GM19240 (cell line): Measurements from ENCODE around the gene RAB31.

Experiments
- DNase-seq: peaks from one replicate; pipeline ENCODE4 v3.0.0; 2011; ENCODE audit warnings: low spot score; ENCODE audit not compliant: insufficient read length

RAB31 gene

DNA sequence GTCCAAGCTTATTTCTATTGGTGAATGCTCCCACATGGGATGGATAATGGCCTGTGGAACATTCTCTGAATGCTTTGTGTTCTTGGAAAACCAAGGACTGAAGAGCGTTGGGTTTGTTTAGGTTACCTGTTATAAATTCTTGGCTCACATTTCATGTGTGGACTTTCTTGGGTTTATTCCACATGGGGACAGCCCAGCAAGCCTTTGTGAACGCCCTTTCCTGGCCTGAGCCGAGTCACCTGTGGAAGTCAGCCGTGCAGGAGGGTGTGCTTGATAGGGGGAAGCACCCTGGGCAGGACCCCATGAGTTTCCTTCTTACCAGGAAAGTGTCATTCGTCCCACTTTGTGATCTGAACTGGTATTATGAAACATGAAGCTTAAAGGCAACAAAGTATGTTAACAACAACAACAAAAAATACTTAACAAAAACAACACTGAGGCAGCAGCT is 4.1 kb downstream of the RAB31 start:
- no peak for DNase-seq

DNA sequence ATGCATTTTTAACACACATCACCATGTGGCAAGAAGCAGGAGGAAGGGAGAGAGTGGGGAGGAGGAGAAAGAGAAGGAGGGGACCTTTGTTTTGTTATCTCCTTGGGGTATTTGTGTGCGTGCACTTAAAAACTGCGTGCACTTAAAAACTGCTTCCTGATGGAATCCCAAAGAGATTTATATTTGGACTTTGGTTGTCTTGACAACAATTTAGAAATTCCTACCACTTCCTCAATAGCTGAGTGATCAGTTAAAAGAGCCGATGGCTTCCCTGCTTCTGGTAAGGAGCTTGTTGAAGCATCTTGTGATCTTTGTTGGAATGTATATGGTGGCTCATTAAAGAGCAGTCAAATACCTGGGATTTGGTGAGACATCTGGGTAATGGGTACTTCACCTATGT is 4.5 kb downstream of the RAB31 start:
- no peak for DNase-seq

DNA sequence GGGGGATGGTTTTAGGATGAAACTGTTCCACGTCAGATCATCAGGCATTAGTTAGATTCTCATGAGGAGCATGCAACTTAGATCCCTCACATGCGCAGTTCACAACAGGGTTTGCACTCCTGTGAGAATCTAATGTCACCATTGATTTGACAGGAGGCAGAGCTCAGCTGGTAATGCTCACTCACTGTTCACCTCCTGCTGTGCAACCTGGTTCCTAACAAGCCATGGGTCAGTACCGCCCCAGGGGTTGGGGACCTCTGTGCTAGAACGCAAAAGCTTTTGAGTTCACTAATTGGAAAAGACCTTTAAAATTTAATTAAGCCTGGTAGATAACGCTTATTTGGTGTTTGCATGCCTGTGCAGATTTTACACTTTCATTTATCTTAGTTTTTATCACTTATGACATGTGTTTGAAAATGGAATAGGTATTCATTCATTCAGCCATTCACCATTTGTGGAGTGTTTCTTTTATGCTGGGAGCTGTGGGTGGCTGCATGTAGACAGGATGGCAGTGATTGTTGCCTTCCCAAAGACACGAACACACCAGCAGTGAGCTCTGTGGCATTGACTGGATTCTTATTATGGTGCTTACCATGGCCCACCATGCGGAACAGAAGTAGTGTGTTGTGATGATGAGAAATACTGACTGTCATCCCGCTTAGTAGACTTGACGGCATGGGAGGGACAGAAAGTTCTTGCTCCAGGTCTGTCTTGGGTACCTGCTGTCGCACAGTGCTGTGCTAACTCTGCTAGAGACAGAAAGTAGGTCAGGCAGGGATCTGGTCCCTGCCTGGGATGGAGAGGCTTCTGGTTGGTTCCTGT is 6.4 kb downstream of the RAB31 start:
- no peak for DNase-seq

DNA sequence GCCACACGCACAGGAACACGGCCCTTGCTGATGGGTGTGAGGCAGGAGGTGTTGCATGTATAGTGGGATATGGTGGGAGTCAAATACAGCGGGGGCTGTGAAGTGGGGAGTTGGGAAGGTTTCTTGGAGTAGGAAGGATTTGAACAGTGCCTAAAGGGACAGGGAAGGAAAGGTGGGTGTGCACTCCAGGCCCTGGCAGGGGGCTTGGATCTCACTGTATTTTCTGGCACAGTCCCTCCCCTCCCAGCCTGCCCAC is 6.9 kb downstream of the RAB31 start:
- no peak for DNase-seq

DNA sequence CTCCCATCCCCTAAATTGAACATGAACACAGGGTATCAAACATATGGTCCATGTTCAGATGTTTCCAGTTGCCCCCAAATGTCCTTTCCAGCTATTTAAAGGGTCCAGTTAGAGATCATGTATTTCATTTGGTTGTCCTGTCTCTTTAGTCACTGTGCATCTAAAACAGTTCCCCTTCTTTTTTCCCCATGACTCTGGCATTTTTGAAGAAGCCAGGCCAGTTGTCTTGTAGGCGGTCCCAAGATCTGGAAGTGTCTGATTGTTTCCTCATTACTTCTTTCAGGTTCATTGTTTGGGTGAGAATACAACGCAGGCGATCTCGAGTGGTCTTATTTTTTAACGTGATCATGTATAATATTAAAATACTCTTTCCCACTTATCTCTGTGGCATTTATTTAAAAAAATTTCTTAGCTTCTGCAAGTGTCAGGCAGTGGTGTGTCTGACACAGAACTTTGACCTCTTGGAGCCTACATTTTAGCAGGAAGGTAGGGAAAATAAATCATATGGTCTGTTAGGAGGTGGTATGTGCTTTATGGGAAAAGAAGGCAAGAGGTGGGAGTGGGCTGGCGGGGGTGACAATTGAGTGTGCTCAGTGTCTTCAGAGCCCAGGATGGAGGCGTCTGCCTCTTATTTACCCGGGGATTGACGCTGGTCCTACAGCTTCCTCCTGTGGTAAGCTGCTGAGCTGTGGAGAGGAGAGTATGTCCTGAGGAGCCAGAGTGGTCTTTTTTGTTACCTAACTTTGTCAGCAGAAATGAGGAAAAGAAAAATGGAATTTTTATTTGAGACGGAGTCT is 8.1 kb downstream of the RAB31 start:
- no peak for DNase-seq

DNA sequence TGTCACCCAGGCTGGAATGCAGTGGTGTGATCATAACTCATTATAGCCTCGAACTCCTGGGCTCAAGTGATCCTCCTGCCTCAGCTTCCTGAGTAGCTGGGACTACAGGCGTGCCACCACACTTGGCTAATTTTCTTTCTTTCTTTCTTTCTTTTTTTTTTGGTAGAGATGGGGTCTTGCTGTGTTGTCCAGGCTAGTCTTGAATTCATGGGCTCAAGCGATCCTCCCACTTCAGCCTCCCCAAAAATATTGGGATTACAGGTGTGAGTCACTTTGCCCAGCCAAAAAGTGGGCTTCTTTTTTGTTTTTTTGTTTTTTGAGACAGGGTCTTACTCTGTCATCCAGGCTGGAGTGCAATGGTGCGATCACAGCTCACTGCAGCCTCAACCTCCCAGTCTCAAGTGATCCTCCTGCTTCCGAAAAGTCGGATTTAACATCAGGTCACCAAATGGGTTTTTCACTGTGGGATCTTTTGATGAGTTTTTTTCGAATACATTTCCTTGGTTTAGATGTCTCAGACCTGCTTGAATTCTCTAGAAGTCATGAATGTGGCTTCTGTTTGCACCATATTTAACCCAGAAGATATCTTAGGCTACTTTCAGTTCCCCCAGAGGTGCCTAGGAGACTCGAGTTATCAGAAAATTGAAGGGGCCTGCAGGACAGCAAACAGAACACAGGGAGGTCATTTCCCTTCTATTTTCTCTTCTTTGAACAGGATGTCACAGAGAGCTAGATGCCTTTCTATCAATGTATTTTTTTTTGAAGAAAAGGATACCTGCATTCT is 8.9 kb downstream of the RAB31 start:
- DNase-seq: no peak

DNA sequence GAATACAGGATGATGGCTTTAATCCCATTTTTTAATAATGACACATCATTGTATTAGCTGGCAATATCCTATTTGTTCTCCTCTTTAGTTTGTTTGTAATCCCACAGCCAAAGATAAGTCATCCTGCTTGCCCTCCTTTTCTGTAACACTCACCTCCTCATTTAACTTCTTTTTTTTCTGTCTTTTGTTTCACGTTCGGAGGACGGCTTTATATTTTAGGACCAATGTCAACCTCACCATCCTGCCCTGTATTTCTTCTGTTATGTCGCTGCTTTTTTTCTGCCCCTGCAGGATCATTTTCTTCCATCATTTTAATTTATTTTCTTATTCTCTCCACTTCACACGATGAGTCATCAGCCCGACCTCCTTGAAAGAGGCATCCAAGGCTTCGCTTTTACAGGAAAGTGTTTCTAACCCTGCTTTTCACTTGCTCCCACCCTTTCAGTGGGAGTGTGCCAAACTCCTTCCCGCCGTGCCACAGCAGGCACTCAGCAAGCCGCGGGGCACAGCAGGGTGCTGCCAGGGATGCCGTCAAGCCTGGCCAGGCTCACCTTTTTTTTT is 11.4 kb downstream of the RAB31 start:
- DNase-seq: no peak

DNA sequence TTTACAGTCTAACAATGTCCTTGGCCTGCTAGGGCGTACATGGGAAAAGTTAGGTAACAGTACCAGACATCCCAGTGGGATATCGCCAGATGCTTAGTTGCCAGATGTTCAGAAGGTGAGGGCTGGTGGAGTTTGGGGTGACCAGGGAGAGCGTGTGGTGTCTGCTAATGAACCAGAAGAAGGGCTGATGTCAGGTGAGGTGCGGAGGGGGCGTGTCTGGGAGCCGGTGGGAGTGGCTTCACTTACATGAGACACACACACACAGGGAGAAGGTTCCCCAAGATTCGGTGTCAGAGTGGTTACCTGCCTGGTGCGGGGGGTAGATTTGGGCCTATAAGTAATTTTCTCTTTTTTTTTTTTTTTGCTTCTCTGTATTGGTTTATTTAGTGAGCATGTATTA is 12.2 kb downstream of the RAB31 start:
- DNase-seq: no peak

DNA sequence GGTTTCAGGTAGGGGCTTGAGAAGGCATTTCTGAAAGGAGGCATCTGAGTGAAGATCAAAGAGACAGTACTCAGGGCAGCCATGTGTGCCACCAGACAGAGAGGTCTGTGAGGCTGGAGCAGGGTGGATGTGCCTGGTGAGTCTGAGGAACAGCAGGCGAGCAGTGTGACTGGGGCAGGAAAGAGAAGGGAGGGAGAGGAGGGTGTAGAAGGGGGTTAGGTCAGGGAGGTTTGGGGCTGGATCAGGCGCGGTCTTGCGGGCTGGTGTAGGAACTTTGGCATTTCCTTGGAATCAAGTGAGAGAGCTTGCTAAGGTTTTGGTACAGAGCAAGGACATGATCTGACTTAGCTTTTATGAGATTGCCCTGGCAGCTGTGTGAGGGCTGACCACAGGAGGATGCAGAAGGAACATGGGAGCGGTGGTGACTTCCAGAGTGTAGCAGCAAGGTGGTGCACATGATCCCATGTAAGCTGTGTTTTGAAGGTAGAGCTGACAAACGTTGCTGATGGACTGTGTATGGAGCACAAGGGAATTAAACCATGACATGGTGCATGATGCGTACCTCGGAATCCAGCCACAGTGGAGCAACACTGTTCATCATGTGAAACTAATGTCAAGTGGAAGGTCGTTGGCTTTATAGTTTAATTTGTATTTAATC is 13.9 kb downstream of the RAB31 start:
- DNase-seq: no peak

DNA sequence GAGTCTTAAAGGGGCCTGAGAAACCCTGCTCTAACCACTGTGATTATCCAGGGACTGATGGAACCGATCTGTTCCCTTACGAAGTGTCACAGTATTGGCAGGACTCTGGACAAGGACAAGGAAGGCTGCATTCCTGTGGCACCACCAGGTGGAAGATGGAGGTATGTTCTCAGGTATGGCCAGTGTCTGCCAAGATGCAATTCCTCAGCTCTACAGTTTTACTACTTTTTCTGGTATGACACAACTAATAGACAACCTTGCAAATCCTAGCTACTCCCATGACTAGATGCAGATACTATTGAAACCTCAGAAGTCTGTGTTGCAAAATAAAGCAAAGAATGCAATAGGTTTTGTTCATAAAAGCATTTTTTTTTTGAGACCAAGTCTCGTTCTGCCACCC is 14.6 kb downstream of the RAB31 start:
- DNase-seq: no peak

DNA sequence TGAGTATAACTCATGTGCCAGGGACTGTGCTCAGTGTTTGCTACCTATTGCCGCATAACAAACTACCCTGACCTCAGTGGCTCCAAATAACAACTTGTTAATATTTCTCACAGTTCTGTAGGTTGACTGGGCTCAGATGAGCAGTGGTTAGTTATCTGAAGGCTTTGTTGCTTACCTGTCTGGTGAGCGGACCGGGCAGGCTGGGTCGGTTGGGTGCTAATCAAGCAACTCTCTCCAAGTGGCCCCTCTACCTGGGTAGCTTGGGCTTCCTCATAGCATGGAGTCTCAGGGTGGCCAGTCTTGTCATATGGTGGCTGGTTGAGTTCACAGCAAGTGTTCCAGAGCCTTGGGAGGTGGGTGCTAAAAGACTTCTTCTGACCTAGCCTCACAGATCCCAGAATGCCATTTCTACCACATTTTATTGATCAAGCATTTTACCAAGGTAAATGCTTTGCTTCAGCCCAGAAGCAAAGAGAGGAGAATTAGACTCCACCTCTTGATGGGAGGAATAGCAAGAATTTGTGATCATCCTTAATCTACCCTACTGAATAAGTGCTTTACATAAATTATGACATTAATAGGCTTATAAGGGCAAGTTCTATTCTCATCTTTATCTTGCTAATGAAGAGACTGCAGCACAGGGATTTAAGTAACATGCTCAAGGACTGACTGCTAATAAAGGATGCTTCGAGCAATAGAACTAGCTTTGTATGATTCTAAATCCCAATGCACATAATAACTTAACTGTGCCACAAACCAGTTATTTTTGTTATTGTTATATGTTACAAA is 16.9 kb downstream of the RAB31 start:
- no peak for DNase-seq

DNA sequence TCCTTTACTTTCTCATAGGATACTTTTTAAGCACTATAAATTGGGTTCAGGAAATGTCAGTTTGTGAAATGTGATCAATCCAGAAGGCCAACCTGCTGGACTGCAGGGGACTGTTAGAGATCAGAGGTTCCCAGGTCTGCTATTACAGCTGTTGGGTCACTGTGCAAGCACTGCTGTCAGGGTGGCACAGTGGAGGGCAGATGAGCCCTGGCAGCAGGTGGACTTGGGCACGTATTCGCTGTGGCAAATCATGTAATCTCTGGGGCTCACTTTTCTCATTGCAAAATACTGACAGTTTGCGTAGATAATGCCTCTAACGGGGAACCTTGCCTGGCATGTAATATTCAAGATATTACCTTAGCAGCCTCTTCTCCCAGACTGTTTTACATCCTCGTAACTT is 18.1 kb downstream of the RAB31 start:
- no peak for DNase-seq

DNA sequence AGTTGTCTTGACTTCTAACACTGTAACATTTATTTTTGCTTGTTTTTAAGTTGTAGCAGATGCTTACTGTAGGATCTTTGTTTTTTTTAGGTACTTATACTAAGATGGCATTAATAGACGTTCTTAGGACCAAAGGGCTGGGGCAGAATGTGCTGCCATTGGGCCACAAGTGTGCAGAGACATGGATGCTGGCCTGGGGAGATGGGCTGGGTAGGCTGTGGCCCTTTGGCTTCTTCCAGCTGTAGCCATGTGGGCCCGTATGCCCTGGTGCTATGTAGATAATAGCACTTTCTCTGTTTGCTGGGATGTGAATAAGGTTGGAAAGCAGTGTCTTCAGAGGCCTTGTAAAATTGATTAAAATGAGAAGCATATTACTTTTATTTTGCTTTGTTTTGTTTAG is 18.8 kb downstream of the RAB31 start:
- no peak for DNase-seq

DNA sequence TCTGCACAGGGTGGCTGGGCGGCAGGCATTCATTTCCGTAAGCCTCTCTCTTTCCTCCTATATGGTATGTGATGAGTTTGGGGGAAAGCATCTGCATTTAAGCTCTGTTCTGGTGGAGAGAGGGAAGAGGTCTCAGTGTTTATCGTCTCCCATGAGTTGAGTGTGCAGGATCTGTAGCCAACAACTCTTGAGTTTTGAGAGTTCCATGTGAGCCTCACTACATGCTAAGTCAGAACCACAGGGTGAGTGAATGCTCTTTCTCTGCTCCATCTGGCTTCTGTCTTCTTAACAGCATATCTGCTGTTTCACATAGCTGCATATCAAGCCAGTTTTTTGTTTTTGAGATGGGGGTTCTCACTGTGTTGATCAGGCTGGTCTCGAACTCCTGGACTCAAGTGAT is 22.7 kb downstream of the RAB31 start:
- no peak for DNase-seq

DNA sequence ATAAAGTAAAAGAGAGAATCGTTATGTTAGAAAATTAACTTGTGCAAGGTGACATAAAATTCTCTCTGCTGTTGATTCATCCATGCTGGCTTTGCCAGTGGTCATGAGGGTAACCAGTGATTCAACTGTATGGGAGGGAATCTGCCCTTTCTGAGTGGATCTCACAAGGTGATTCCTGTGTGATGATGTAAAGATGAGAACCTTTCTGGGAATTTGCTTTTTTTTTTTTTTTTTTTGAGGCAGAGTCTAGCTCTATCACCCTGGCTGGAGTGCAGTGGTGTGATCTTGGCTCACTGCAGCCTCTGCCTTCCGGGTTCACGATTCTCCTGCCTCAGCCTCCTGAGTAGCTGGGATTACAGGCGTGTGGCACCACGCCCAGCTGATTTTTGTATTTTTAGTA is 23.3 kb downstream of the RAB31 start:
- DNase-seq: no peak

DNA sequence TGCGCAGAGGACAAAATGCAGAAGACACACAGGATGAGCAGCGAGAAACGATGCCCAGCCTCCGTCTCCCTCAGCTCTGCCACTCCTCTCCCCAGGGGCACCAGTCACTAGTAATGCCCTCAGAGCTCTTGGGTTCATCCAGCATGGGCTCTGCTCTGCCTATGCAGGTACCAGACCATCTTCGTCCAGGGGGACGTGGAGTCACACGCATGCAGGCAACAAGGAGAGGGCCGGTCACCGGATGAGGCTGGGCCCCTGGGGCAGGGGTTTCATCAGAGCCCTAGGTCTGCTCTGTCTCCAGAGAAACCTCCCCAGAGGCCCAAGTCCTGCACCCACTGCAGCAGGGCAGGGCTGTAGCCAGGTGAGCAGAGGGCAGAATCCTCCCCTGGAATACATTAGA is 23.9 kb downstream of the RAB31 start:
- no peak for DNase-seq

DNA sequence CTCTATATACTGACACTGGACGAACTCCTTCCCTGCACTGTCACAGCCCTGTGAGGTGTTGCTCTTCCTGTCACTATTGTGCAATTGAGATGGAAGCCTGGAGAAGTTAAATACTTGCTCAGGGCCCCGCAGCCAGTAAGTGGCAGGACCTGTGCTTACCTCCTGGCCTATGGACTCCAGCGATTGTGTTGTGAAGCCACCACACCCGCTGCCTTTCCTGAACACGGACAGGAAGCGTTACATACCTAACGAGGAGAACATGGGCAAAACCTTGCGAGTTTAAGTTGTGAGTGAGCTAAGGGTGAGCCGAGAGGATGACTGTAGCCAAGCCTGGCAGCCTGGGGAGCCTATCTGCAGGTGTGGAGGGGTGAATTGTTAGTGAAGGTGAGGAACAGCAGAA is 26.1 kb downstream of the RAB31 start:
- no peak for DNase-seq

DNA sequence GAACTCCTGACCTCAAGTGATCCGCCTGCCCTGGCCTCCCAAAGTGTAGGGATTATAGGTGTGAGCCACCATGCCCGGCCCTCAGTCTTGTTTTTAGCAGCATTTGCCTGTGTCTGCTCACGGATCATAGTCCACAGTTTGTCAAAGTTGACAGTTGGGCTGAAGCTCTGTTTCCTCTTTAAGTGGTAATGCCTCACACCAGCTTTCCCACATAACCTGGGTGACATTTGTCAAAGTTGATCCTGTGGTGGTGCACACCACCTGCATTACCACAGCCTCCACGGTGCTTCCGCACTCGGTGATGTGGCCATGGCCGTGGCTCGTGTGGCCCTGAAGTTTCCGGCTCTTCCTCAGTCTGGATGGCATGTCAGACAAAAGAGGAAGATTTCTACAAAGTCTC is 27.1 kb downstream of the RAB31 start:
- no peak for DNase-seq

DNA sequence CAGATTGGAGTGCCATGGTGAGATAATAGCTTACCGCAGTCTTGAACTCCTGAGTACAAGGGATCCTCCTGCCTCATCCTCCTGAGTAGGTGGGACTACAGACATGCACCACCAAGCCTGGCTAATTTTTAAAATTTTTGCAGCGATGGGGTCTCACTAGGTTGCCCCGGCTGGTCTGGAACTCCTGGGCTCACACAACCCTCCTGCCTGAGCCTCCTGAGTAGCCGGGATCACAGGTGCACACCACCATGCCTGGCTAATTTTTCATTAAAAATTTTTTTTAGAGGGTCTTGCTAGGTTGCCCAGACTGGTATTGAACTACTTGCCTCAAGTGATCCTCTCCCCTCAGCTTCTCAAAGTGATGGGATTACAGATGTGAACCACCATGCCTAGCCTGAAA is 27.8 kb downstream of the RAB31 start:
- DNase-seq: no peak

DNA sequence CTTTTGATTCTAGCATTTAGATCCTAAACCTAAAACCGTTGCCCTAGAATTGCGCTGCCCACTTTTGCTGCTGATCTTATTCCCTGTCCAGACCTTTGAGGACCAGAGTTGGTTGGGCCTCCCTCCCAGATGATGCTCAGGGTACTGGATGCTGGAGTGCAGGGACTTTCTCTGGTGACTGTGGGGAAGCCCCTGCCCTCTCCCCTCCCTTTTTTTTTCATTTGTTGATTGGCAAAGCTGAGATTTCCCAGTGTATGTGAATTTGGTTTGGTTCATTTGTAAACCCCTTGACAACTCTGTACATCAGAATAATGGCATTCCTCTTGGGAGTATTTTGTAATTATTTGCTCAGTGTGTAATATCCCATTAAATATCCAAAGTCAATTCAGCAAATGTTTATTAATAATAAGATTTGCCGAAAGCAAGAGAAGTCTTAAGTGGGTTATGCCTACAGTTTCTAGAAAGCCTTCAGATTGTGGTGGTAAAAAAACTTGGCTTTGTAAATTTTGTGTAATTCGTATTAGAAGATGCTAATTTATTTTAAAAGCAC is 28.3 kb downstream of the RAB31 start:
- DNase-seq: no peak
